Mesendoderm (in vitro differentiated cells): ENCODE results near the gene SRGAP2B.
"Not testable (repeated sequence)": the region's sequence is repeated elsewhere in the genome, so short reads cannot be mapped to it uniquely, and the experiment has no call there.

Experiments used
- DNase-seq: peaks from one replicate; pipeline ENCODE4 v3.0.0; 2013
- H2AK5ac ChIP-seq: 2 replicates; pipeline ENCODE4 v1.6.1; 2013; ENCODE audit warnings: low read length, inconsistent platforms
- H2BK120ac ChIP-seq: 2 replicates; pipeline ENCODE4 v1.6.1; 2013; ENCODE audit warnings: low read depth, mild to moderate bottlenecking, low read length, moderate library complexity, mixed read lengths
- H2BK15ac ChIP-seq: replicated peaks from 2 replicates; pipeline ENCODE4 v1.6.1; 2013; ENCODE audit warnings: low read depth, mild to moderate bottlenecking, moderate library complexity
- H2BK5ac ChIP-seq: 2 replicates; pipeline ENCODE4 v1.6.1; 2013; ENCODE audit warnings: low read length, inconsistent platforms
- H3K18ac ChIP-seq: 2 replicates; pipeline ENCODE4 v1.6.1; 2013; ENCODE audit warnings: mild to moderate bottlenecking, low read length, mixed read lengths
- H3K23ac ChIP-seq: one replicate; pipeline ENCODE4 v1.6.1; 2013; ENCODE audit warnings: low read length
- H3K27ac ChIP-seq: 2 replicates; pipeline ENCODE4 v1.5.1; 2013; ENCODE audit warnings: low read depth, mild to moderate bottlenecking, inconsistent platforms, low read length, moderate library complexity
- H3K27me3 ChIP-seq: 2 replicates; pipeline ENCODE4 v1.6.1; 2013; ENCODE audit warnings: low read length, control low read depth, mild to moderate bottlenecking, inconsistent platforms; ENCODE audit not compliant: insufficient read depth, poor library complexity
- H3K36me3 ChIP-seq: 2 replicates; pipeline ENCODE4 v1.6.1; 2013; ENCODE audit warnings: low read length, inconsistent platforms; ENCODE audit not compliant: control insufficient read depth, insufficient read depth
- H3K4ac ChIP-seq: one replicate; pipeline ENCODE4 v1.6.1; 2013; ENCODE audit warnings: low read depth, mild to moderate bottlenecking, low read length, moderate library complexity
- H3K4me1 ChIP-seq: 2 replicates; pipeline ENCODE4 v1.6.1; 2013; ENCODE audit warnings: low read depth, low read length, inconsistent platforms; ENCODE audit not compliant: control insufficient read depth
- H3K4me2 ChIP-seq: 2 replicates; pipeline ENCODE4 v1.6.1; 2013; ENCODE audit warnings: low read length
- H3K4me3 ChIP-seq: 2 replicates; pipeline ENCODE4 v1.5.1; 2013; ENCODE audit warnings: mild to moderate bottlenecking, low read length
- H3K56ac ChIP-seq: one replicate; pipeline ENCODE4 v1.6.1; 2013; ENCODE audit warnings: low read length
- H3K79me1 ChIP-seq: 2 replicates; pipeline ENCODE4 v1.6.1; 2013; ENCODE audit warnings: low read length, inconsistent platforms
- H3K79me2 ChIP-seq: 2 replicates; pipeline ENCODE4 v1.6.1; 2013; ENCODE audit warnings: mild to moderate bottlenecking, low read length; ENCODE audit not compliant: control insufficient read depth, insufficient read depth
- H3K9ac ChIP-seq: 2 replicates; pipeline ENCODE4 v1.6.1; 2013; ENCODE audit warnings: low read length, inconsistent platforms
- H4K5ac ChIP-seq: one replicate; pipeline ENCODE4 v1.6.1; 2013; ENCODE audit warnings: low read length
- H4K8ac ChIP-seq: one replicate; pipeline ENCODE4 v1.6.1; 2013; ENCODE audit warnings: low read depth, mild to moderate bottlenecking, control low read depth, low read length, moderate library complexity
- WGBS: extraction: QIAGEN DNeasy Blood & Tissue Kit; methylation state at CpG from one replicate; pipeline ENCODE4 v1.1.7; 2013; ENCODE audit warnings: low lambda C conversion rate, missing lambda C conversion rate; ENCODE audit not compliant: insufficient coverage; ENCODE audit errors: extremely low coverage; 5-methylcytosine and 5-hydroxymethylcytosine counted together

The SRGAP2B gene

DNA sequence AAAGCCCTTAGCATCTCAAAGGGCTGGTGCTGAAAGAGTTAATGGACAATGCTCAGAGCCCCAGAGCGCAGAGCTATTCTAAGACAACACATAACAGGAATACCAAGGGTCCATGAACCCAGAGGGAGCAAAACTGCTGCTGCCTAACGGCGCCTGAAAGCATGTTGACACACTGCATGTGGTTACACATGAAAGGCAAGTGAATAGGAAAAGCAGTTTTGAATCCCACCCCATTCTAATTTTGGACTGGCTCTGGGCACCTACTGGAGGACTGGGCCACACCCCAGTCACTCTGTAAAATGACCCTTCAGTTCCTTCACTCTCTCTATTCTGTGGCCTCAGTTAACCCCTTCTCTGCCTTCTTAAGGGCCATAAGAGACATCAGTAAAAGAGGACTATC is 123.2 kb downstream of the SRGAP2B start:
- not testable (repeated sequence) for H4K8ac ChIP-seq, H3K4me3 ChIP-seq, H3K79me1 ChIP-seq, H3K27ac ChIP-seq, DNase-seq, H4K5ac ChIP-seq, H3K4me1 ChIP-seq, H3K79me2 ChIP-seq, H3K4me2 ChIP-seq, H3K9ac ChIP-seq, H3K18ac ChIP-seq, H2BK15ac ChIP-seq, H2AK5ac ChIP-seq, H3K56ac ChIP-seq, H3K27me3 ChIP-seq, H3K4ac ChIP-seq, H2BK120ac ChIP-seq, H2BK5ac ChIP-seq, H3K23ac ChIP-seq, H3K36me3 ChIP-seq
- WGBS, result no CpG with 5 or more reads among the region's 3 CpGs

DNA sequence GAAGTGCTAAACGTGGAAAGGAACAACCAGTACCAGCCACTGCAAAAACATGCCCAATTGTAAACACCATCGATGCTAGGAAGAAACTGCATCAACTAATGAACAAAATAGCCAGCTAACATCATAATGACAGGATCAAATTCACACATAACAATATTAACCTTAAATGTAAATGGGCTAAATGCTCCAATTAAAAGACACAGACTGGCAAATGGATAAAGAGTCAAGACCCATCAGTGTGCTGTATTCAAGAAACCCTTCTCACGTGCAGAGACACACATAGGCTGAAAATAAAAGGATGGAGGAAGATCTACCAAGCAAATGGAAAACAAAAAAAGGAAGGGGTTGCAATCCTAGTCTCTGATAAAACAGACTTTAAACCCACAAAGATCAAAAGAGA is 128.6 kb downstream of the SRGAP2B start:
- H3K56ac ChIP-seq, H3K27me3 ChIP-seq, H3K9ac ChIP-seq, H2AK5ac ChIP-seq, H3K4ac ChIP-seq, DNase-seq, H3K4me2 ChIP-seq, H2BK120ac ChIP-seq, H2BK15ac ChIP-seq, H3K79me2 ChIP-seq, H3K27ac ChIP-seq, H3K23ac ChIP-seq, H3K79me1 ChIP-seq, H3K18ac ChIP-seq, H4K8ac ChIP-seq, H3K36me3 ChIP-seq, H4K5ac ChIP-seq, H2BK5ac ChIP-seq, H3K4me1 ChIP-seq, H3K4me3 ChIP-seq: not testable (repeated sequence)
- WGBS, result no CpG with 5 or more reads among the region's 3 CpGs

DNA sequence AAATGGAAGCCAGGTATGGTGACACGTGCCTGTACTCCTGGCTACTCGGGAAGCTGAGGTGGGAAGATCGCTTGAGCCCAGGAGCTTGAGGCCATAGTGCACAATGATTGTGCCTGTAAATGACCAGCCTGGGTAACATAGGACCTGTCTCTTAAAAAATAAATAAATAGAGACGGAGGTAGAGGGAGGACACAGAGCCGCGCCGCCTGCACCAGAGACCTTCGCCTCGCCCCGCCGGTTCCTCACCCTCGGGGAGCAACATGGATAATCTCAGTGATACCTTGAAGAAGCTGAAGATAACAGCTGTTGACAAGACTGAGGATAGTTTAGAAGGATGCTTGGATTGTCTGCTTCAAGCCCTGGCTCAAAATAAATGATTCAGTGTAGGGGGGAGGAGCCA is 130.4 kb downstream of the SRGAP2B start:
- DNase-seq, H4K5ac ChIP-seq, H3K4ac ChIP-seq, H3K4me2 ChIP-seq, H2BK15ac ChIP-seq, H2AK5ac ChIP-seq, H2BK5ac ChIP-seq, H3K4me1 ChIP-seq, H4K8ac ChIP-seq, H3K27ac ChIP-seq, H3K23ac ChIP-seq, H2BK120ac ChIP-seq, H3K79me2 ChIP-seq, H3K9ac ChIP-seq, H3K79me1 ChIP-seq, H3K4me3 ChIP-seq, H3K18ac ChIP-seq, H3K27me3 ChIP-seq, H3K36me3 ChIP-seq, H3K56ac ChIP-seq: not testable (repeated sequence)
- WGBS, result no CpG with 5 or more reads among the region's 12 CpGs

DNA sequence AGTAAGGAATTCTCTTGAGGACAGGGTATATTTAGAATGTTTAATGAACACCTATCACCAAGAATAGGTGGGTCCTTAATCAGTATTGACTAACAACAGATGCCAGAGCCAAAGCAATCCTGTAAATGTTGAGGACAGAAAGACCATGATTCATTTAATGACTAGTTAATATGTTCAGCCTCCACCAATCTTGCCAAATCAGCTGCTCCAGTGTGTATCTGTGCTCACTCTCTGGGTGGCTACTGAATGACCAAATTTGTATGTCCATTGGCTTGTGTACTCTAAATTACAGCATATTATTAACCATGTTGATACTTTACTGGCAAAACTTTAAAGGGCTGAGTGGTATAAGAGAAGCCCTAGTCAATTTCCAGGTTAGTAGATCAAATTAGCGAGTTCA is 130.9 kb downstream of the SRGAP2B start:
- H3K27me3 ChIP-seq, H3K36me3 ChIP-seq, DNase-seq, H4K8ac ChIP-seq, H2BK5ac ChIP-seq, H3K9ac ChIP-seq, H2BK15ac ChIP-seq, H3K56ac ChIP-seq, H3K4me2 ChIP-seq, H4K5ac ChIP-seq, H3K4ac ChIP-seq, H2BK120ac ChIP-seq, H3K23ac ChIP-seq, H3K18ac ChIP-seq, H3K4me1 ChIP-seq, H2AK5ac ChIP-seq, H3K27ac ChIP-seq, H3K79me2 ChIP-seq, H3K4me3 ChIP-seq, H3K79me1 ChIP-seq: not testable (repeated sequence)
- WGBS, result no CpG with 5 or more reads among the region's 1 CpG

DNA sequence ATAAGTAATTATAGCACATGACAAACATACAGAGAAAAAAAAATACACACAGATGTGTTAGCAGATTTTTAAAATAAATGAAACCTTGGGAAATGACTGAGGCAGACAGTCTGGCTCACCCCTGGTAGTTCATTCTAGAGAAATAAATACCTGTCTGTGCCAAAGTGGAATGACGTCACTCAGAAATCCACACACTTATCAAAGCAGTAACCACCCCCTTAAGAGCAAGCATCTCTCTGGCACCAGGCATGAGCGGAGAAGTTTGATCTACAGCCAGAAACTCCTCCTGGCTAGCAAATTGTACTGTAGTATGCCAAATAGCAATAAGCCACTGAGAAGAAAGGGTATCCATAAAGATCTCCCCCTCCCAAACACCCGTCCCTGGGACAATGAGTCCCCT is 131.6 kb downstream of the SRGAP2B start:
- not testable (repeated sequence) for H2BK15ac ChIP-seq, H3K4ac ChIP-seq, H3K36me3 ChIP-seq, H3K4me2 ChIP-seq, H3K4me3 ChIP-seq, H3K27ac ChIP-seq, H2AK5ac ChIP-seq, H3K27me3 ChIP-seq, H3K56ac ChIP-seq, DNase-seq, H2BK5ac ChIP-seq, H3K79me1 ChIP-seq, H3K23ac ChIP-seq, H4K5ac ChIP-seq, H3K9ac ChIP-seq, H2BK120ac ChIP-seq, H3K4me1 ChIP-seq, H3K18ac ChIP-seq, H3K79me2 ChIP-seq, H4K8ac ChIP-seq
- no CpG with 5 or more reads among the region's 3 CpGs for WGBS
